HG03432 (cell line): ENCODE results near the gene ABI1.
A peak's percentile ranks its signal among the peaks of the same experiment; 100 is the strongest.

ENCODE experiments used
- ATAC-seq: cut with Tn5 transposase; IDR thresholded peaks from one replicate; pipeline ENCODE4 v1.9.1; 2021; ENCODE audit warnings: mild to moderate bottlenecking, moderate library complexity; ENCODE audit not compliant: unreplicated experiment

The ABI1 gene

GRCh38 chr10:26855186-26855585 lies 5.6 kb downstream of the ABI1 start:
- no peak for ATAC-seq

GRCh38 chr10:26854524-26854923 lies 6.2 kb downstream of the ABI1 start:
- ATAC-seq = no peak

GRCh38 chr10:26844396-26844975 lies 16.3 kb downstream of the ABI1 start:
- no peak for ATAC-seq

- ATAC-seq = no peak
These were observed 17.0 kb downstream of the ABI1 start for GRCh38 chr10:26843736-26844135.

- no peak for ATAC-seq
These were observed 18.9 kb downstream of the ABI1 start for GRCh38 chr10:26841733-26842317.

- ATAC-seq = peak; percentile 53
These were observed 19.6 kb downstream of the ABI1 start for GRCh38 chr10:26840938-26841732.

GRCh38 chr10:26839966-26840627 lies 20.7 kb downstream of the ABI1 start:
- ATAC-seq = no peak

- ATAC-seq = no peak
These were observed 23.6 kb downstream of the ABI1 start for GRCh38 chr10:26837139-26837538.

GRCh38 chr10:26835025-26835424 lies 25.7 kb downstream of the ABI1 start:
- no peak for ATAC-seq

GRCh38 chr10:26832960-26833359 lies 27.8 kb downstream of the ABI1 start:
- no peak for ATAC-seq

GRCh38 chr10:26831936-26832335 lies 28.8 kb downstream of the ABI1 start:
- ATAC-seq = no peak

GRCh38 chr10:26829810-26830515 lies 30.8 kb downstream of the ABI1 start:
- ATAC-seq = no peak

- no peak for ATAC-seq
These were observed 36.6 kb downstream of the ABI1 start for GRCh38 chr10:26824015-26824690.

- ATAC-seq = no peak
These were observed 38.8 kb downstream of the ABI1 start for GRCh38 chr10:26821699-26822570.

- no peak for ATAC-seq
These were observed 45.3 kb downstream of the ABI1 start for GRCh38 chr10:26815500-26815899.

- no peak for ATAC-seq
These were observed 50.2 kb downstream of the ABI1 start for GRCh38 chr10:26810435-26811026.

GRCh38 chr10:26809973-26810372 lies 50.8 kb downstream of the ABI1 start:
- ATAC-seq = no peak

GRCh38 chr10:26807532-26807931 lies 53.2 kb downstream of the ABI1 start:
- ATAC-seq = no peak

- ATAC-seq = no peak
These were observed 54.2 kb downstream of the ABI1 start for GRCh38 chr10:26806557-26806956.
